GM12892 (cell line): ENCODE data around the gene CSF2.

Experiments
- POLR2AphosphoS5 ChIP-seq: IDR thresholded peaks from 2 replicates; pipeline ENCODE4 v1.6.1; 2011; ENCODE audit warnings: low read depth, low read length, control low read depth
- TAF1 ChIP-seq: IDR thresholded peaks from 2 replicates; pipeline ENCODE4 v1.6.1; 2011; ENCODE audit warnings: low read depth, mild to moderate bottlenecking, control low read depth, low read length, borderline replicate concordance

GRCh38 chr5:132074091-132074771, 642 bp downstream of the CSF2 start:
- TF ChIP-seq POLR2AphosphoS5 (no peak), TAF1 (no peak)
